Measurements from ENCODE around the gene TSC22D3.
"Not testable (repeated sequence)": the region's sequence is repeated elsewhere in the genome, so short reads cannot be mapped to it uniquely, and the experiment has no call there.

Gene TSC22D3

DNA sequence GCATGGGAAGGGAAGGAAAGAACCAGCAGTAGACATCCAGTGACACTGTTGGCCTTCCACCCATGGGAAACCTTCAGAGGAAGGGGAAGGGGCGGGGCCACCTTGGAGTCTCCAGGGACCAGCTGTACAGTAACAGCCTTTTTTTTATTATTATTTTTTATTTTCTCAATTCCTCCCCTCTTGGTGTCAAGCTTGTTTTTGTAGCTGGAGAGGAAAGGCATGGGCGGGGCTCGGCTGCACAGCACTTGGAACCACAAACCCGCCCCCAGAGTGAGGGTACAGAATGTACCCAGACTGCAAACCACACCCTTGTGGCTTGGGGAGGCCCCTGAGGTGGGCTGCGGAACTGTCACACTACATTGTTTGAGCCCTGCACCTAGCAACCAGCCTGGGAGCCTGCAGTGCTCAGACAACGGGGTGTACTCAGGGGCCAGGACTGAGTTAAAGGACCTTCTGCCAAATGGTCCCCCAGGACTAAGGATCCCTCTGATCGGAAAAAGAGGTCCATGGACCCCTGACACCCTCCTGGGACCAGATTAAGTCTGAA lies 101.6 kb downstream of the TSC22D3 start:
- Histone ChIP-seq H3K4me1 (ENCODE audit: control insufficient read depth, insufficient read depth, low read length) (peaks cover 19% of the 10 kb centered on the region), H3K4me3 (ENCODE audit: low read length in 2 of 2) (no peak overlapping the region), H3K9ac (ENCODE audit: low read length in 2 of 2) (peak overlapping the region; percentile 17 to 29)

DNA sequence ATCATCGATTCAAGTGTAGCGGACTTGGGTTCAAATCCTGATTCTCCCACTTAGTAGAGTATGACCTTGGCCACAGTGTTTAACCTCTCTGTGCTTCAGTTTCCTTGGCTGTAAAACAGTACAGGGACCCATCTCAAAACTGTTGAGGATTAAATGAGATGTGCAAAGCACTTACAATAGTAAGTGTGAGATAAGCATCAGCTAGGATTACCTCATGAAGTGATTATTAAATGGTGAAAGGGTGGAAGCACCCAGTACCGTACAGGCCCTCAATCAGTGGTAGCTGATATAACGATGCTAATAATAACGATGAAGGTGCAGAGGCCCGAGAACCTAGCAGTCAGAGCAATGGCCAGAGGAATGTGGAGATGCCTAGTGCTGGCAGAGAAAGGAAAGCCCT lies 102.2 kb downstream of the TSC22D3 start:
- Histone ChIP-seq H3K9ac (ENCODE audit: low read length in 2 of 2) (no peak overlapping the region), H3K27me3 (ENCODE audit: control insufficient read depth in 1 of 2, insufficient read depth in 2 of 2, low read length in 2 of 2) (peaks cover 0 to 5% of the 10 kb centered on the region in 2 donors), H3K36me3 (ENCODE audit: control insufficient read depth in 2 of 2, insufficient read depth in 2 of 2, low read length in 2 of 2) (no peaks in the 10 kb centered on the region), H3K27ac (ENCODE audit: low read length) (peak overlapping the region; percentile 81), H3K4me3 (ENCODE audit: low read length in 2 of 2) (no peak overlapping the region), H3K4me1 (ENCODE audit: control insufficient read depth, insufficient read depth, low read length) (peaks cover 19% of the 10 kb centered on the region), H3K9me3 (ENCODE audit: control insufficient read depth in 2 of 2, low read length in 2 of 2) (no peaks in the 10 kb centered on the region)

More for the DNA sequence above, 101.6 kb downstream of the TSC22D3 start:
- H3K9me3 ChIP-seq (ENCODE audit: control insufficient read depth in 2 of 2, low read length in 2 of 2): no peaks in the 10 kb centered on the region
- peak overlapping the region; percentile 81 for H3K27ac ChIP-seq (ENCODE audit: low read length)
- H3K36me3 ChIP-seq (ENCODE audit: control insufficient read depth in 2 of 2, insufficient read depth in 2 of 2, low read length in 2 of 2): no peaks in the 10 kb centered on the region
- peaks cover 0 to 6% of the 10 kb centered on the region in 2 donors for H3K27me3 ChIP-seq (ENCODE audit: control insufficient read depth in 1 of 2, insufficient read depth in 2 of 2, low read length in 2 of 2)

DNA sequence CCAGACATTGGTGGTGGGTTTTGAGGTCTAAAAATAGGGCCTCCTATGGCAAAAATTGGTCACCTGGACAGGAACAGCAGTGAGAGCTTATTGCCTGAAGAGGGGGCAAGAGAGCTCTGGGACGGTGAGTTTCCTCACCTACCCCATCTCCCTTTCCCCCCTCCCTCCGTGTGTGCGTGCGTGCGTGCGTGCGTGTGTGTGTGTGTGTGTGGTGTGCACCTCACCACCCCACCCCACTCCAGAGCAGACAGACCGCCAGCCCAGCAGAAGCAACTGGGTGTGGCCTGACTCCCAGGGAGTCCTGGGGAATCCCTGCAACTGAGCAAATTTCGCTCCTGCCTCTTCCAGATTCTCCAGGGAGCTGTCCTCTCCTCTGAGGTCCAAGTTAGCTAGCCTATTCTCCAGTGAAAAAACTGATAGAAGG lies 102.6 kb downstream of the TSC22D3 start:
- Histone ChIP-seq H3K27ac (ENCODE audit: low read length) (peak overlapping the region; percentile 81), H3K36me3 (ENCODE audit: control insufficient read depth in 2 of 2, insufficient read depth in 2 of 2, low read length in 2 of 2) (no peaks in the 10 kb centered on the region), H3K9ac (ENCODE audit: low read length in 2 of 2) (no peak overlapping the region), H3K4me1 (ENCODE audit: control insufficient read depth, insufficient read depth, low read length) (peaks cover 19% of the 10 kb centered on the region), H3K27me3 (ENCODE audit: control insufficient read depth in 1 of 2, insufficient read depth in 2 of 2, low read length in 2 of 2) (peaks cover 0 to 5% of the 10 kb centered on the region in 2 donors), H3K9me3 (ENCODE audit: control insufficient read depth in 2 of 2, low read length in 2 of 2) (no peaks in the 10 kb centered on the region), H3K4me3 (ENCODE audit: low read length in 2 of 2) (no peak overlapping the region)

DNA sequence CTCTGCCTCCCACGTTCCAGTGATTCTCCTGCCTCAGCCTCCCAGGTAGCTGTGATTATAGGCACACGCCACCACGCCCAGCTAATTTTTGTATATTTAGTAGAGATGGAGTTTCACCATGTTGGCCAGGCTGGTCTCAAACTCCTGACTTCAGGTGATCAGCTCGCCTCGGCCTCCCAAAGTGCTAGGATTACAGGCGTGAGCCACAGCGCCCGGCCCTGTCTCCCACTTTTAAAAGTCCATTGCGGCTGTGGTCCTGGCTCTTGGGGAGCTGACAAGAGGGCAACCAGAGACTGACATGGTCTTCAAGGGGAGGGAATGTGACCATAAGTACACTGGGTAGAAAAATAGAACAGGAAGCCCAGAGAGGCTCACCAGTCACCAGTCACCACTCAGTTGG lies 104.3 kb downstream of the TSC22D3 start:
- H3K9me3 ChIP-seq (ENCODE audit: control insufficient read depth in 2 of 2, low read length in 2 of 2); H3K9ac ChIP-seq (ENCODE audit: low read length in 2 of 2); H3K4me3 ChIP-seq (ENCODE audit: low read length in 2 of 2); H3K27me3 ChIP-seq (ENCODE audit: control insufficient read depth in 1 of 2, insufficient read depth in 2 of 2, low read length in 2 of 2); H3K36me3 ChIP-seq (ENCODE audit: control insufficient read depth in 2 of 2, insufficient read depth in 2 of 2, low read length in 2 of 2); H3K27ac ChIP-seq (ENCODE audit: low read length): not testable (repeated sequence)
- peaks cover 19% of the 10 kb centered on the region for H3K4me1 ChIP-seq (ENCODE audit: control insufficient read depth, insufficient read depth, low read length)

DNA sequence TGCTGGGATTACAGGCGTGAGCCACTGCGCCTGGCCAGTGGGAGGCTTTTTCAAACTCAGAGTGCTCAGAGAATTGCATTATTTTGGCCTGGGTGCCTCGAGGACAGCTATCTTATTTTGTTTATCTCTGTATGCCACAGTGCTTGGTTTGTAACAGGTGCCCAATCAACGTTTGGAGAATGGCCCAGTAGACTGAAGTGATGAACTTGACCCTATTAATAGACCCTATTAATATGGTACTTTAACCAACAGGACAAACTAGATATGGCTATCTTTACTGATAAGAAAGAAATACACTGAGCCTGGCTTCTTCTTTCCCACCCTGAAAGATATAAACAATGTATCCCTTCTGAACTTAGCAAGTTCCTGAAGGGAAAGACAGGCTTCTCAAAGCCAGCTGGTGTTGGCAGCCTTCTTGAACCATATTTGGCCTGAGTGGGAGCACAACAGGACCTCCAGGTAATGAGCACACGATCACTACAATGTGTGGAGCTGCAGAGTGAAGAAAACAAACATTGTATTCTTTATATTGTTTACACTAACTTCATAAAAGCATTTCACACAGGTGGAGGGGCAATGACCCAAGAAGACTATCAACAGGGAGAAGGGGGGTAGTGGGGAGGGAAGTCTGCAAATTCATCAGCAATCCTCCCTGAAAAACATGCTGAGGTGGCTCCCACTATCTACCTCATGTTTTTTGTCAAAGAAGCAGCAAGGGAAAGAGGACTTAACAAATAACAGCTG lies 105.5 kb downstream of the TSC22D3 start:
- Histone ChIP-seq H3K9me3 (ENCODE audit: control insufficient read depth in 2 of 2, low read length in 2 of 2) (no peaks in the 10 kb centered on the region), H3K4me3 (ENCODE audit: low read length in 2 of 2) (no peak overlapping the region)

GRCh38 chrX:107669261-107669660 lies 106.3 kb downstream of the TSC22D3 start:
- Histone ChIP-seq H3K4me1 (ENCODE audit: control insufficient read depth, insufficient read depth, low read length) (peaks cover 11% of the 10 kb centered on the region), H3K27ac (ENCODE audit: low read length) (no peak overlapping the region), H3K27me3 (ENCODE audit: control insufficient read depth in 1 of 2, insufficient read depth in 2 of 2, low read length in 2 of 2) (peaks cover 0 to 6% of the 10 kb centered on the region in 2 donors), H3K36me3 (ENCODE audit: control insufficient read depth in 2 of 2, insufficient read depth in 2 of 2, low read length in 2 of 2) (no peaks in the 10 kb centered on the region), H3K4me3 (ENCODE audit: low read length in 2 of 2) (no peak overlapping the region), H3K9me3 (ENCODE audit: control insufficient read depth in 2 of 2, low read length in 2 of 2) (no peaks in the 10 kb centered on the region), H3K9ac (ENCODE audit: low read length in 2 of 2) (no peak overlapping the region)

More for the DNA sequence above, 105.5 kb downstream of the TSC22D3 start:
- Histone ChIP-seq H3K36me3 (ENCODE audit: control insufficient read depth in 2 of 2, insufficient read depth in 2 of 2, low read length in 2 of 2) (no peaks in the 10 kb centered on the region), H3K4me1 (ENCODE audit: control insufficient read depth, insufficient read depth, low read length) (peaks cover 17% of the 10 kb centered on the region), H3K27ac (ENCODE audit: low read length) (no peak overlapping the region), H3K9ac (ENCODE audit: low read length in 2 of 2) (no peak overlapping the region), H3K27me3 (ENCODE audit: control insufficient read depth in 1 of 2, insufficient read depth in 2 of 2, low read length in 2 of 2) (peaks cover 0 to 6% of the 10 kb centered on the region in 2 donors)

DNA sequence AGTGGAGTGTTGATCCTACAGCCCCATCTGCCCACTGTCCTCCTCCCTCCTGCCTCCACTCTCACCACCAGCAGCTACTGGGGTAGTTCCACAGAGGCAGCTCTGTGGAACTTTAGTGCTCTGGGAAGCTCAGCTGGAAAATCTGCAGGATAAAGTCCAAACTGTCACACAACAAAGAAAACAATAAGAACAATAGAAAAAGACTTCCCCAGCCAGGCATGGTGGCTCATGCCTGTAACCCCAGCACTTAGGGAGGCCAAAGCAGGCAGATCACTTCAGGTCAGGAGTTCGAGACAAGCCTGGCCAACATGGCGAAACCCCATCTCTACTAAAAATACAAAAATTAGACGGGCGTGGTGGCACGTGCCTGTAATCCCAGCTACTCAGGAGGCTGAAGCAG lies 106.9 kb downstream of the TSC22D3 start:
- not testable (repeated sequence) for H3K9me3 ChIP-seq (ENCODE audit: control insufficient read depth in 2 of 2, low read length in 2 of 2); H3K4me1 ChIP-seq (ENCODE audit: control insufficient read depth, insufficient read depth, low read length); H3K27me3 ChIP-seq (ENCODE audit: control insufficient read depth in 1 of 2, insufficient read depth in 2 of 2, low read length in 2 of 2); H3K36me3 ChIP-seq (ENCODE audit: control insufficient read depth in 2 of 2, insufficient read depth in 2 of 2, low read length in 2 of 2); H3K9ac ChIP-seq (ENCODE audit: low read length in 2 of 2); H3K27ac ChIP-seq (ENCODE audit: low read length); H3K4me3 ChIP-seq (ENCODE audit: low read length in 2 of 2)

DNA sequence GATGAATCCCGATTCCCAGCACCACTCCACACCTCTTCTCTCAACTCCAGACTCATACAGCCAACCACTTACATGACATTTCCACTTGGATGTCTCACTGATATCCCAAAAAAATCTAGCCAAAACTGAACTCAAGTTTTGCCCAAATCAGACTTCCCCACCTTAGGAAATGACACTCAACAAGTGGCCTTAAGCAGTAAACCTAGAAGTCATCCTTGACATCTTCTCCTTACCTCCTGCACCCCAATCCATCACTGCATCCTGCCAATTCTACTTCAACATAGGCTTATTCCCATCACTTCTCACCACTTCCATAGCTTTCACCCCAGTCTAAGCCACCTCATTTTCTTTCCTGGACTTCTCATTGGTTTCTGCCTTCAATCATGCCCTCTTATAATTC lies 108.2 kb downstream of the TSC22D3 start:
- Histone ChIP-seq H3K9ac (ENCODE audit: low read length in 2 of 2) (no peak overlapping the region), H3K4me1 (ENCODE audit: control insufficient read depth, insufficient read depth, low read length) (no peaks in the 10 kb centered on the region), H3K27me3 (ENCODE audit: control insufficient read depth in 1 of 2, insufficient read depth in 2 of 2, low read length in 2 of 2) (peaks cover 0 to 6% of the 10 kb centered on the region in 2 donors), H3K4me3 (ENCODE audit: low read length in 2 of 2) (no peak overlapping the region), H3K9me3 (ENCODE audit: control insufficient read depth in 2 of 2, low read length in 2 of 2) (no peaks in the 10 kb centered on the region), H3K36me3 (ENCODE audit: control insufficient read depth in 2 of 2, insufficient read depth in 2 of 2, low read length in 2 of 2) (no peaks in the 10 kb centered on the region), H3K27ac (ENCODE audit: low read length) (no peak overlapping the region)

DNA sequence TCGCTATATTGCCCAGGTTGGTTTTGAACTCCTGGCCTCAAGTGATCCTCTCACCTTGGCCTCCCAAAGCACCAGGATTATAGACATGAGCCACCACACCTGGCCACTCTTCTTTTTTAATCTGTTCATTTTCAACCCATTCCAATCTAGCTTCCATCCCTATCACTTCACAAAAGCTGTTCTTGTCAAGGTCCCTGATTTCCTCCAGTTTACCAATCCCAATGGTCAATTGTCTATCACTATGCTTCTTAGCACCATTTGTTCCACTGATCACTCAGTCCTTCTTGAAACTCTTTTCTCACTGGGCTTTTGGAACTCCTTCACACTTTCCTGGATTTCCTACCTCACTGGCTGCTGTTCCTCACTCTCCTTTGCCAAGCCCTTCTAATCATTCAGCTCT lies 108.7 kb downstream of the TSC22D3 start:
- H3K9me3 ChIP-seq (ENCODE audit: control insufficient read depth in 2 of 2, low read length in 2 of 2): no peaks in the 10 kb centered on the region
- peaks cover 0 to 6% of the 10 kb centered on the region in 2 donors for H3K27me3 ChIP-seq (ENCODE audit: control insufficient read depth in 1 of 2, insufficient read depth in 2 of 2, low read length in 2 of 2)
- no peak overlapping the region for H3K4me3 ChIP-seq (ENCODE audit: low read length in 2 of 2)
- H3K36me3 ChIP-seq (ENCODE audit: control insufficient read depth in 2 of 2, insufficient read depth in 2 of 2, low read length in 2 of 2): no peaks in the 10 kb centered on the region
- no peak overlapping the region for H3K27ac ChIP-seq (ENCODE audit: low read length)
- H3K9ac ChIP-seq (ENCODE audit: low read length in 2 of 2): no peak overlapping the region
- no peaks in the 10 kb centered on the region for H3K4me1 ChIP-seq (ENCODE audit: control insufficient read depth, insufficient read depth, low read length)
